Thyroid gland (tissue), 4 donors: ENCODE data around the gene MYMK. TPM values are rescaled to one million over a fixed set of nuclear protein-coding genes. Genes with fewer than 3 reads are reported as not detected.
"Not testable (repeated sequence)": the region's sequence is repeated elsewhere in the genome, so short reads cannot be mapped to it uniquely, and the experiment has no call there.

Experiments used
- DNase-seq, 2 donors: peaks; one replicate each; pipeline ENCODE4 v3.0.0-alpha.2; 2019
- H3K27ac ChIP-seq, 3 donors: fragments of 200-600 bp; sonication (generic); 1 replicate in 2 of 3; 2 replicates in 1 of 3; pipeline ENCODE4 v1.5.1; 2016 to 2019; ENCODE audit warnings: mild to moderate bottlenecking in 1 of 3, moderate library complexity in 1 of 3
- H3K27me3 ChIP-seq: fragments of 200-600 bp; sonication (generic); one replicate; pipeline ENCODE4 v1.5.1; 2019
- H3K36me3 ChIP-seq, 2 donors: fragments of 200-600 bp; sonication (generic); one replicate each; pipeline ENCODE4 v1.5.1; 2016 to 2019
- H3K4me1 ChIP-seq, 2 donors: fragments of 200-600 bp; sonication (generic); one replicate each; pipeline ENCODE4 v1.5.1; 2017 to 2019
- H3K4me3 ChIP-seq, 3 donors: fragments of 200-600 bp; sonication (generic); replicated peaks in 1 of 3; 1 replicate in 2 of 3; 2 replicates in 1 of 3; pipeline ENCODE4 v1.5.1; 2016; ENCODE audit warnings: mild to moderate bottlenecking in 1 of 3
- H3K9me3 ChIP-seq: fragments of 200-600 bp; sonication (generic); one replicate; pipeline ENCODE4 v1.5.1; 2017
- CTCF ChIP-seq, 6 experiments: fragments of 200-600 bp in 3 of 6; fragments of 450-650 bp in 3 of 6; sonication (generic) in 3 of 6; IDR thresholded peaks; one replicate each; pipeline ENCODE4 v1.5.1; 2016 to 2019; ENCODE audit warnings: antibody characterized with exemption in 6 of 6, mild to moderate bottlenecking in 2 of 6, inconsistent platforms in 1 of 6, moderate library complexity in 1 of 6
- POLR2A ChIP-seq, 2 donors: fragments of 450-650 bp; IDR thresholded peaks; one replicate each; pipeline ENCODE4 v1.6.1; 2017; ENCODE audit warnings: antibody characterized with exemption in 2 of 2, mild to moderate bottlenecking in 2 of 2, moderate library complexity in 1 of 2
- WGBS, 2 donors: methylation state at CpG; one replicate each; pipeline ENCODE4 v1.1.5; 2017; 5-methylcytosine and 5-hydroxymethylcytosine counted together
- intact Hi-C: fragments of 100-400 bp; cut with DNase I; formaldehyde crosslinking; loops from one replicate; pipeline ENCODE4 v1.15.1; 2023
- total RNA-seq, 4 donors: library from RNA; depleted of rRNA; stranded (reverse); fragments of >200 nt; gene quantifications; one replicate each; pipeline ENCODE4 v1.2.3, GENCODE V29; 2016

MYMK gene
- total RNA-seq, 4 donors from 2014 or later, result not detected

DNA sequence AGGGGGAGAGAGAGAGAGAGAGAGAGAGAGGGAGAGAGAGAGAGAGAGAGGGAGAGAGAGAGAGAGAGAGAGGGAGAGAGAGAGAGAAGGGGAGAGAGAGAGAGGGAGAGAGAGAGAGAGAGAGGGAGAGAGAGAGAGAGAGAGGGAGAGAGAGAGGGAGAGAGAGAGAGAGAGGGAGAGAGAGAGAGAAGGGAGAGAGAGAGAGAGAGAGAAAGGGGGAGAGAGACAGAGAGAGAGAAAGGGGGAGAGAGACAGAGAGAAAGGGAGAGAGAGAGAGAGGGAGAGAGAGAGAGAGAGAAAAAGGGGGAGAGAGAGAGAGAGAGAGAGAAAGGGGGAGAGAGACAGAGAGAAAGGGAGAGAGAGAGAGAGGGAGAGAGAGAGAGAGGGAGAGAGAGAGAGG lies 39.1 kb upstream of the MYMK start:
- H3K27ac ChIP-seq, H3K27me3 ChIP-seq, intact Hi-C loops, H3K9me3 ChIP-seq, H3K4me3 ChIP-seq, DNase-seq, H3K36me3 ChIP-seq: not testable (repeated sequence)
- peak in 2 of 6 experiments; percentile 19 to 40 for TF ChIP-seq CTCF (IDR thresholded peaks at IDR 0.05)
- peaks cover 18 to 29% of the 10 kb centered on the region in 2 donors for H3K4me1 ChIP-seq

- Histone ChIP-seq H3K27ac (peak overlapping the region in 2 of 3 donors; percentile 30 to 47), H3K27me3 (no peaks in the 10 kb centered on the region), H3K9me3 (no peaks in the 10 kb centered on the region), H3K36me3 (no peaks in the 10 kb centered on the region), H3K4me1 (peaks cover 18 to 33% of the 10 kb centered on the region in 2 donors), H3K4me3 (no peak overlapping the region)
- DNase-seq, result peak; percentile 17 to 22
- 26 to 28% methylated on average over 14 of the region's 14 CpGs for WGBS, 2 donors
- TF ChIP-seq POLR2A (IDR thresholded peaks at IDR 0.05), result no peak
- no peak for TF ChIP-seq CTCF (IDR thresholded peaks at IDR 0.05)
- intact Hi-C loops, result no loop called here
These were observed 38.6 kb upstream of the MYMK start for GRCh38 chr9:133563291-133563796.

DNA sequence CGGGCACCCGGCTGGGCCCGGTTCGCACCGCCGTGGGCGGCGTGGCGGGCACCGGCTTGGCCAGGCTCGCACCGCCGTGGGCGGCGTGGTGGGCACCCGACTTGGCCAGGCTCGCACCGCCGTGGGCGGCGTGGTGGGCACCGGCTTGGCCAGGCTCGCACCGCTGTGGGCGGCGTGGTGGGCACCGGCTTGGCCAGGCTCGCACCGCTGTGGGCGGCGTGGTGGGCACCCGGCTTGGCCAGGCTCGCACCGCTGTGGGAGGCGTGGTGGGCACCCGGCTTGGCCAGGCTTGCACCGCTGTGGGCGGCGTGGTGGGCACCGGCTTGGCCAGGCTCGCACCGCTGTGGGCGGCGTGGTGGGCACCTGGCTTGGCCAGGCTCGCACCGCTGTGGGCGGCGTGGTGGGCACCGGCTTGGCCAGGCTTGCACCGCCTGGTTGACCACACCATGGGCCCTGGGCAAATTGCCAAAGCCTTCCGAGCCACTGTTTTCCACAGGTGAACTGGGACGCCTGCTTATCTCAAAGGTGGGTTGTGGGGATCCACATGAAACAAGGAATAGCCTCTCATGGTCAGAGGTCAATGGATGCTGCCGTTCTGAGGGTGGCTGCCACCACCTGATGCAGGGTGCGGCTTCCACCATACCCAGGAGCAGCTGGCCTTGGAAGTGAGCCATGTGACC lies 38.0 kb upstream of the MYMK start:
- H3K9me3 ChIP-seq, result no peaks in the 10 kb centered on the region
- peaks cover 18 to 38% of the 10 kb centered on the region in 2 donors for H3K4me1 ChIP-seq
- no peak overlapping the region for H3K27ac ChIP-seq
- H3K36me3 ChIP-seq, result no peaks in the 10 kb centered on the region
- H3K4me3 ChIP-seq, result no peak overlapping the region
- TF ChIP-seq POLR2A (IDR thresholded peaks at IDR 0.05), result no peak
- no peak for TF ChIP-seq CTCF (IDR thresholded peaks at IDR 0.05)
- intact Hi-C loops, result no loop called here
- 58 to 75% methylated on average over 8 to 11 of the region's 54 CpGs for WGBS, 2 donors
- peak; percentile 51 to 58 for DNase-seq
- no peaks in the 10 kb centered on the region for H3K27me3 ChIP-seq

GRCh38 chr9:133561976-133562554 lies 37.3 kb upstream of the MYMK start:
- 83 to 97% methylated on average over 3 to 16 of the region's 32 CpGs for WGBS, 2 donors
- H3K36me3 ChIP-seq, result no peaks in the 10 kb centered on the region
- intact Hi-C loops, result no loop called here
- H3K4me1 ChIP-seq, result peaks cover 18 to 45% of the 10 kb centered on the region in 2 donors
- H3K9me3 ChIP-seq, result no peaks in the 10 kb centered on the region
- H3K27me3 ChIP-seq, result no peaks in the 10 kb centered on the region
- no peak for DNase-seq
- no peak overlapping the region for H3K4me3 ChIP-seq
- TF ChIP-seq CTCF (IDR thresholded peaks at IDR 0.05) (no peak), POLR2A (IDR thresholded peaks at IDR 0.05) (no peak)
- no peak overlapping the region for H3K27ac ChIP-seq

GRCh38 chr9:133560944-133561343 lies 36.2 kb upstream of the MYMK start:
- no peaks in the 10 kb centered on the region for H3K27me3 ChIP-seq
- H3K9me3 ChIP-seq, result no peaks in the 10 kb centered on the region
- H3K4me3 ChIP-seq, result no peak overlapping the region
- DNase-seq, result no peak
- H3K36me3 ChIP-seq, result no peaks in the 10 kb centered on the region
- peaks cover 18 to 45% of the 10 kb centered on the region in 2 donors for H3K4me1 ChIP-seq
- TF ChIP-seq CTCF (IDR thresholded peaks at IDR 0.05), result no peak
- no peak for TF ChIP-seq POLR2A (IDR thresholded peaks at IDR 0.05)
- H3K27ac ChIP-seq, result no peak overlapping the region
- WGBS, 2 donors, result 98 to 99% methylated on average over 22 of the region's 22 CpGs
- intact Hi-C loops, result no loop called here
